ENCODE data around the gene CRIM1. TPM values are rescaled to one million over a fixed set of nuclear protein-coding genes. Genes with fewer than 3 reads are reported as not detected.

The CRIM1 gene
- total RNA-seq, 1 experiment from 2014 or later = 24.1 TPM

- TF ChIP-seq, protein P1, sequence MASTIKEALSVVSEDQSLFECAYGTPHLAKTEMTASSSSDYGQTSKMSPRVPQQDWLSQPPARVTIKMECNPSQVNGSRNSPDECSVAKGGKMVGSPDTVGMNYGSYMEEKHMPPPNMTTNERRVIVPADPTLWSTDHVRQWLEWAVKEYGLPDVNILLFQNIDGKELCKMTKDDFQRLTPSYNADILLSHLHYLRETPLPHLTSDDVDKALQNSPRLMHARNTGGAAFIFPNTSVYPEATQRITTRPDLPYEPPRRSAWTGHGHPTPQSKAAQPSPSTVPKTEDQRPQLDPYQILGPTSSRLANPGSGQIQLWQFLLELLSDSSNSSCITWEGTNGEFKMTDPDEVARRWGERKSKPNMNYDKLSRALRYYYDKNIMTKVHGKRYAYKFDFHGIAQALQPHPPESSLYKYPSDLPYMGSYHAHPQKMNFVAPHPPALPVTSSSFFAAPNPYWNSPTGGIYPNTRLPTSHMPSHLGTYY (CRISPR knock-in tag; IDR thresholded peaks at IDR 0.05) = no peak
- TF ChIP-seq HMGA2 (CRISPR knock-in tag; IDR thresholded peaks at IDR 0.05) (no peak), SMAD3 (CRISPR knock-in tag; IDR thresholded peaks at IDR 0.05; ENCODE audit: borderline replicate concordance) (no peak), RELA (CRISPR knock-in tag; IDR thresholded peaks at IDR 0.05; ENCODE audit: borderline replicate concordance) (peak; percentile 55; the same call in 1 of the 2 replicates), FOXK1 (CRISPR knock-in tag; IDR thresholded peaks at IDR 0.05) (peak; percentile 70), ESRRA (CRISPR knock-in tag; IDR thresholded peaks at IDR 0.05; ENCODE audit: borderline replicate concordance) (no peak), EMX1 (CRISPR knock-in tag; IDR thresholded peaks at IDR 0.05) (no peak), ZNF121 (CRISPR knock-in tag; IDR thresholded peaks at IDR 0.05) (no peak), JAZF1 (CRISPR knock-in tag; IDR thresholded peaks at IDR 0.05) (no peak), SP1 (CRISPR knock-in tag; conservative IDR thresholded peaks at IDR 0.05) (peak; percentile 53; the same call in 1 of the 2 replicates), GABPB1 (CRISPR knock-in tag; IDR thresholded peaks at IDR 0.05) (0 out of 2 replicates have a peak, but pooled peaks have one; percentile 12), ZNF138 (CRISPR knock-in tag; conservative IDR thresholded peaks at IDR 0.05) (no peak), MXD4 (CRISPR knock-in tag; IDR thresholded peaks at IDR 0.05; ENCODE audit: borderline replicate concordance) (no peak), JUN (CRISPR knock-in tag; IDR thresholded peaks at IDR 0.05) (no peak), ATF3 (CRISPR knock-in tag; conservative IDR thresholded peaks at IDR 0.05) (no peak), ATF6 (CRISPR knock-in tag; IDR thresholded peaks at IDR 0.05) (no peak), PRRX2 (CRISPR knock-in tag; IDR thresholded peaks at IDR 0.05) (peak; percentile 78), ZNF263 (CRISPR knock-in tag; IDR thresholded peaks at IDR 0.05; ENCODE audit: low read depth) (0 out of 2 replicates have a peak, but pooled peaks have one; percentile 37), PRDM15 (CRISPR knock-in tag; IDR thresholded peaks at IDR 0.05) (peak; percentile 66), CREM (CRISPR knock-in tag; IDR thresholded peaks at IDR 0.05) (0 out of 2 replicates have a peak, but pooled peaks have one; percentile 37), ETV6 (CRISPR knock-in tag; IDR thresholded peaks at IDR 0.05) (0 out of 2 replicates have a peak, but pooled peaks have one; percentile 14)
- TF ChIP-seq, protein P2, sequence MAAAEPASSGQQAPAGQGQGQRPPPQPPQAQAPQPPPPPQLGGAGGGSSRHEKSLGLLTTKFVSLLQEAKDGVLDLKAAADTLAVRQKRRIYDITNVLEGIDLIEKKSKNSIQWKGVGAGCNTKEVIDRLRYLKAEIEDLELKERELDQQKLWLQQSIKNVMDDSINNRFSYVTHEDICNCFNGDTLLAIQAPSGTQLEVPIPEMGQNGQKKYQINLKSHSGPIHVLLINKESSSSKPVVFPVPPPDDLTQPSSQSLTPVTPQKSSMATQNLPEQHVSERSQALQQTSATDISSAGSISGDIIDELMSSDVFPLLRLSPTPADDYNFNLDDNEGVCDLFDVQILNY (CRISPR knock-in tag; IDR thresholded peaks at IDR 0.05) = 0 out of 2 replicates have a peak, but pooled peaks have one; percentile 59
- TF ChIP-seq, protein P3, sequence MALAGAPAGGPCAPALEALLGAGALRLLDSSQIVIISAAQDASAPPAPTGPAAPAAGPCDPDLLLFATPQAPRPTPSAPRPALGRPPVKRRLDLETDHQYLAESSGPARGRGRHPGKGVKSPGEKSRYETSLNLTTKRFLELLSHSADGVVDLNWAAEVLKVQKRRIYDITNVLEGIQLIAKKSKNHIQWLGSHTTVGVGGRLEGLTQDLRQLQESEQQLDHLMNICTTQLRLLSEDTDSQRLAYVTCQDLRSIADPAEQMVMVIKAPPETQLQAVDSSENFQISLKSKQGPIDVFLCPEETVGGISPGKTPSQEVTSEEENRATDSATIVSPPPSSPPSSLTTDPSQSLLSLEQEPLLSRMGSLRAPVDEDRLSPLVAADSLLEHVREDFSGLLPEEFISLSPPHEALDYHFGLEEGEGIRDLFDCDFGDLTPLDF (CRISPR knock-in tag; IDR thresholded peaks at IDR 0.05) = no peak
- TF ChIP-seq, protein P4, sequence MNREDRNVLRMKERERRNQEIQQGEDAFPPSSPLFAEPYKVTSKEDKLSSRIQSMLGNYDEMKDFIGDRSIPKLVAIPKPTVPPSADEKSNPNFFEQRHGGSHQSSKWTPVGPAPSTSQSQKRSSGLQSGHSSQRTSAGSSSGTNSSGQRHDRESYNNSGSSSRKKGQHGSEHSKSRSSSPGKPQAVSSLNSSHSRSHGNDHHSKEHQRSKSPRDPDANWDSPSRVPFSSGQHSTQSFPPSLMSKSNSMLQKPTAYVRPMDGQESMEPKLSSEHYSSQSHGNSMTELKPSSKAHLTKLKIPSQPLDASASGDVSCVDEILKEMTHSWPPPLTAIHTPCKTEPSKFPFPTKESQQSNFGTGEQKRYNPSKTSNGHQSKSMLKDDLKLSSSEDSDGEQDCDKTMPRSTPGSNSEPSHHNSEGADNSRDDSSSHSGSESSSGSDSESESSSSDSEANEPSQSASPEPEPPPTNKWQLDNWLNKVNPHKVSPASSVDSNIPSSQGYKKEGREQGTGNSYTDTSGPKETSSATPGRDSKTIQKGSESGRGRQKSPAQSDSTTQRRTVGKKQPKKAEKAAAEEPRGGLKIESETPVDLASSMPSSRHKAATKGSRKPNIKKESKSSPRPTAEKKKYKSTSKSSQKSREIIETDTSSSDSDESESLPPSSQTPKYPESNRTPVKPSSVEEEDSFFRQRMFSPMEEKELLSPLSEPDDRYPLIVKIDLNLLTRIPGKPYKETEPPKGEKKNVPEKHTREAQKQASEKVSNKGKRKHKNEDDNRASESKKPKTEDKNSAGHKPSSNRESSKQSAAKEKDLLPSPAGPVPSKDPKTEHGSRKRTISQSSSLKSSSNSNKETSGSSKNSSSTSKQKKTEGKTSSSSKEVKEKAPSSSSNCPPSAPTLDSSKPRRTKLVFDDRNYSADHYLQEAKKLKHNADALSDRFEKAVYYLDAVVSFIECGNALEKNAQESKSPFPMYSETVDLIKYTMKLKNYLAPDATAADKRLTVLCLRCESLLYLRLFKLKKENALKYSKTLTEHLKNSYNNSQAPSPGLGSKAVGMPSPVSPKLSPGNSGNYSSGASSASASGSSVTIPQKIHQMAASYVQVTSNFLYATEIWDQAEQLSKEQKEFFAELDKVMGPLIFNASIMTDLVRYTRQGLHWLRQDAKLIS (CRISPR knock-in tag; IDR thresholded peaks at IDR 0.05; ENCODE audit: borderline replicate concordance) = no peak
Observed at GRCh38 chr2:36355151-36355889, at the start of gene CRIM1 (continued).
